Fibroblast of pulmonary artery (primary cell): Measurements from ENCODE around the gene CCDC197.

Experiments
- DNase-seq: peaks from one replicate; pipeline ENCODE4 v3.0.0-alpha.2; 2010; ENCODE audit warnings: low read depth
- H3K4me3 ChIP-seq: replicated peaks from 2 replicates; pipeline ENCODE4 v1.5.1; 2011; ENCODE audit warnings: low read depth, mild to moderate bottlenecking, control low read depth, low read length, moderate library complexity
- TF ChIP-seq, protein P1 (sequence below): IDR thresholded peaks from 2 replicates; pipeline ENCODE4 v1.5.1; 2011; ENCODE audit warnings: mild to moderate bottlenecking, control low read depth, low read length, inconsistent platforms; ENCODE audit errors: missing control alignments

Gene CCDC197

DNA sequence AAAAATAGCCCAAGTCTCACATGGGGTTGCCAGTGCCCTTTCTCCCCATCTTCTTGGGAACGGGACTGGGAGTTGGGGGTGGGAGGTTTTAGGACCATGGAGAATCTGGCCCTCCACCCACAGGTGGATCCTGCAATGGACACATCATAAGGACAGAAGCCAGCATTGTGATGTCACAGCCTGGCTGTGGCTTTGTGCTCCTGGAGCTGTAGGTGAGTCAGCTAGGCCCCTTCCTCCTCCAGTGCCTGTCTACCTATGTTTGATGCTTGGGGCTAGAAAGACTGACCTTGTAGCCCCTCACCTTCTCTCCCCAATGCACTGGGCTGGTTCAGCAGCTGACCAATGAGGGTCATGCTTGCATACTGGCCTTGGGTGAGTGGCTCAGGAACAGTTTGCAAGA, at the start of gene CCDC197:
TSS of gene CCDC197 (plus strand) at position 220 of the 400 bp plus-strand sequence. CDS start 831 bp downstream, outside the sequence.
- DNase-seq = no peak
- TF ChIP-seq, protein P1, sequence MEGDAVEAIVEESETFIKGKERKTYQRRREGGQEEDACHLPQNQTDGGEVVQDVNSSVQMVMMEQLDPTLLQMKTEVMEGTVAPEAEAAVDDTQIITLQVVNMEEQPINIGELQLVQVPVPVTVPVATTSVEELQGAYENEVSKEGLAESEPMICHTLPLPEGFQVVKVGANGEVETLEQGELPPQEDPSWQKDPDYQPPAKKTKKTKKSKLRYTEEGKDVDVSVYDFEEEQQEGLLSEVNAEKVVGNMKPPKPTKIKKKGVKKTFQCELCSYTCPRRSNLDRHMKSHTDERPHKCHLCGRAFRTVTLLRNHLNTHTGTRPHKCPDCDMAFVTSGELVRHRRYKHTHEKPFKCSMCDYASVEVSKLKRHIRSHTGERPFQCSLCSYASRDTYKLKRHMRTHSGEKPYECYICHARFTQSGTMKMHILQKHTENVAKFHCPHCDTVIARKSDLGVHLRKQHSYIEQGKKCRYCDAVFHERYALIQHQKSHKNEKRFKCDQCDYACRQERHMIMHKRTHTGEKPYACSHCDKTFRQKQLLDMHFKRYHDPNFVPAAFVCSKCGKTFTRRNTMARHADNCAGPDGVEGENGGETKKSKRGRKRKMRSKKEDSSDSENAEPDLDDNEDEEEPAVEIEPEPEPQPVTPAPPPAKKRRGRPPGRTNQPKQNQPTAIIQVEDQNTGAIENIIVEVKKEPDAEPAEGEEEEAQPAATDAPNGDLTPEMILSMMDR = no peak
- no peak within 1 kb of the TSS for H3K4me3 ChIP-seq

DNA sequence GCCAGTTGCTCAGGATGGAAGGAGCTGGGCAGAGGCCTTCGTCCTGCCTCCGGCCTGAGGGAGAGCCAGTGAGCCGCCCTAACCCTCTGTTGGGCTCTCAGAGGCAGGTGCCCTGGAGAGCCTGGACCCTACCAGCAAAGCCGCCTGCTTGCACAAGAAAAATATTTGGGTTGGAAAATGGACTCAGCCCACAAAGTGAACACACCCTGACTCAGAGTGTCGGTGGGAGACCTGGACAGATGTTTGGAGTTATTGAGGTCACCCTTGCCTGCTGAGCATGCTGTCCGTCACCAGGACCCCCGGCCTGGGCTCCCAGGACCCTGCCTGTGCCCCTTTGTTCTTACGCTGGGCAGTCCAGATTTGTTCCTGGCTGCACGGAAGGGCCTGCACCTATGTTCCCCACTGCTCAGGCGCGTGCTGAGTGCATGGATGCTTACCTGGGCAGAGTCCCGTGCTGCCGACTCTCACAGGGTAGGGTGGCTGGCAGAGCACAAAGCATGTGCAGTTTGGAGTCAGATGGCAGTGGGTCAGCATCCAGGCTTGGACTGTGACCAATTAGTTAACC, 47.5 kb upstream of the CCDC197 start:
- TF ChIP-seq, protein P1 = no peak
- H3K4me3 ChIP-seq = no peak overlapping the region
- no peak for DNase-seq

DNA sequence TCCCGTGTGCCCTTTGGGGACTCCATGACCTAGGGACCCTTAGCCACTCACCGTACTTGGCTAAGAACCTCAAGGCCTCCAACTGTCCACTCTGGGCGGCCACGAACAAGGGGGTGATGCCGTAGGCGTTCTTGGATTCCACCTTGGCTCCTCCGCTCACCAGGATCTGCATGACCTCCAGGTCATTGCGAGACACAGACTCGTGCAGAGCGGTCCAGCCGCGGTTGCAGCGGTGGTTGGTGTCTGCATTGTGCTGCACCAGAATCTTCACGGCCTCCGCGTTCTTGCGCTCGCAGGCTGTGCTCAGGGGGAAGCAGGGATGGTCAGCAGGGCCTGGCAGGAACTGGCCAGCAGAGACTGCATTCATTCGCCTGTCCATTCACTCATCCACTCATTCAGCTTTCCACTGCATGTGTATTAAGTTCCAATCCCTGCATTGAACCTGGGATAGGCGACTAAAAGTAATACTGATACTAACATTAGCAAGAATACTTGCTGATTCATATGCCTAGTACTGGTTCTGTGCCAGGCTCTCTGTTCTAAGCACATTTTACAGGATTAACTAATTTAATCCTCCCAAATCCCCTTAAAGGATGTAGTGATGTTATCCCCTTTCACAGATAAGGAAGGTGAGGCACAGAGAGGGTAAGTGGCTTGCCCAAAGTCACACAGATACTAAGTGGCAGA, 46.0 kb upstream of the CCDC197 start:
- no peak overlapping the region for H3K4me3 ChIP-seq
- TF ChIP-seq, protein P1 = no peak
- DNase-seq = no peak

DNA sequence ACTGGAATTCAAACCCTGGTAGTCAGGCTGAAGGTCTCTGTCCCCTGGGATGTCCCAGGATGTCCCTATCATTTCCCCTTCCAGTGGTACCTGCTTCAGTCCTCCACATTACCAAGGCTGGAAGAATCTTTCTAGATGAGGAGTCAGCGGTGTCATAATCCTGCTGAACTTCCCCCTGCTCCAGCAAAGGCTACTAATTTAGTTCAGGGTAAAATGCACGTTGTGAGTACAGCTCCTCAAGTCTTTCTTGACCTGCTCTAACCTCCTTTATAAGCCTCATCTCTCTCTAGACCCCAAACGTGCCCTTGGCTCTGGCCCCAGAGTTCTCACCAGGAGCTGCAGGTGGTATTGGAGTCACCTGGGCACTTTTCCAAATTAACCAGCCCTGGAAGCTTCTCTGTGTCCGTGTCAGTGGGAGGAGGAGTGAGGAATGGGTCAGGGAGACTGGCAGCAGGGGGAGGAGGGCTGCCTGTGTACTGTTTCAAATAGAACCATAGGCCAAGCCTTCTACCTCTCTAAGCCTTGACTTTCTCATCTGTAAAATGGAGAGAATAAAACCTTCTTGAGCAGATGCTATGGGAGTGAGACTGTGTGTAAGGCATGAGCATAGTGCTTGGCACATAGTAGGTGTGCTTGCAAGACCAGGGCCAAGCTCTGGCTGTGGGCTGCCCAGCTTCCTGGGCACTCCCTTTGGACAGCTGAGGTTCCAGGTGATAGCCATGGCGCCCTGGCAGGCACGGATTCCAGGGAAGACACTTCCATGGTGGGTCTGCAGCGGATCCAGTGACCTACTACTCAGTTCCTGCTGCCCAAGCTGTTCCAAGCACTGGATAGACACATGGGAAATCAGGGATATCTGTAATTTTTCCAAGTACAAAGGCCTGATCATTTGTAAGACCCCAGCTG, 45.2 kb upstream of the CCDC197 start:
- TF ChIP-seq, protein P1 = no peak
- DNase-seq = no peak

DNA sequence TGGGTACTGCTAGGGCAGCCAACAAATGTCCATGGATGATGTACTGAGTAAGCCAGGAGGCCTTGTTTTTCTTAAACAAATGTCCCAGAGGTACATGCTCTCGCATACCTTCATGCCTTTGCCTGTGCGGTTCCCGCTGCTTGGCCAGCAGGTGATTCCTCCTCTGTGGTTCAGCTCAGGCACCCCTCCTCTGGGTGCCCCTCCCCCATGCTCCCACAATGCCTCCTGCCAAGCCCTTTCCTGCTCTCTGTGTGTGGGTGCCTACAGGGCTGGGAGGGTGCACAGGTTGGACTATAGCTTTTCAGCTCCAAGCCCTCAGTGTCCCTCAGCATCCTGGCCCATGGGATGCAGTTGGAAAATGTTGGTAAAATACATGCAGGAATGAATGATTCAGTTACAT, 44.3 kb upstream of the CCDC197 start:
- TF ChIP-seq, protein P1 = no peak
- DNase-seq = no peak
- no peak overlapping the region for H3K4me3 ChIP-seq

More for the DNA sequence above, 45.2 kb upstream of the CCDC197 start:
- no peak overlapping the region for H3K4me3 ChIP-seq

DNA sequence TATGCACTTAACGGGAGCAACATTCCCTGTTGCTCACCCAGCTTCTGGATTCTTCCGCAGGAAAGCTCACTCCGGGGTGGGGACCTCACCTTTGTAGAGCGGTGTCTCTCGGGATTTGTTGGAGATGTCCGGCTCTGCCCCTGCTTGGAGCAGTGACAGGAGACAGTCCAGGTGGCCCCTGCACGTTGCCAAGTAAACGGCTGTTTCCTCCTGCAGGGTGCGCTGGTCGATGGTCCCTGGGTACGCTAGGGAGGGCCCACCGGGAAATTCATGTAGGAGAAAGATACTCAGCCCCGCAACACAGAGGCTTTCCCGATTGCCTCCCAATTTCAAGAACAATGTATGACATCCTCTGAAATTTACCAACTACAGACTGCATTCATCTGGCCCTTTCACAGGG, 43.8 kb upstream of the CCDC197 start:
- H3K4me3 ChIP-seq = no peak overlapping the region
- no peak for DNase-seq
- TF ChIP-seq, protein P1 = peak; percentile 5
